Right renal pelvis (tissue), 4 donors: ENCODE measurements around the gene ADGRG1. TPM values are rescaled to one million over a fixed set of nuclear protein-coding genes. Genes with fewer than 3 reads are reported as not detected.
"Not testable (repeated sequence)": the region's sequence is repeated elsewhere in the genome, so short reads cannot be mapped to it uniquely, and the experiment has no call there.

Source experiments
- DNase-seq, 4 donors: peaks; one replicate each; pipeline ENCODE4 v3.0.0-alpha.2; 2013; ENCODE audit warnings: low read depth in 4 of 4, low spot score in 3 of 4, missing footprints in 1 of 4
- polyA plus RNA-seq, 4 donors: library from polyadenylated mRNA; unstranded; fragments of 120-200 nt; gene quantifications; one replicate each; pipeline ENCODE4 v1.2.1, GENCODE V29; 2013; ENCODE audit not compliant: insufficient read length in 4 of 4

Gene ADGRG1
- polyA plus RNA-seq, 4 donors = 83.3 to 89.7 (median 84.5) TPM

DNA sequence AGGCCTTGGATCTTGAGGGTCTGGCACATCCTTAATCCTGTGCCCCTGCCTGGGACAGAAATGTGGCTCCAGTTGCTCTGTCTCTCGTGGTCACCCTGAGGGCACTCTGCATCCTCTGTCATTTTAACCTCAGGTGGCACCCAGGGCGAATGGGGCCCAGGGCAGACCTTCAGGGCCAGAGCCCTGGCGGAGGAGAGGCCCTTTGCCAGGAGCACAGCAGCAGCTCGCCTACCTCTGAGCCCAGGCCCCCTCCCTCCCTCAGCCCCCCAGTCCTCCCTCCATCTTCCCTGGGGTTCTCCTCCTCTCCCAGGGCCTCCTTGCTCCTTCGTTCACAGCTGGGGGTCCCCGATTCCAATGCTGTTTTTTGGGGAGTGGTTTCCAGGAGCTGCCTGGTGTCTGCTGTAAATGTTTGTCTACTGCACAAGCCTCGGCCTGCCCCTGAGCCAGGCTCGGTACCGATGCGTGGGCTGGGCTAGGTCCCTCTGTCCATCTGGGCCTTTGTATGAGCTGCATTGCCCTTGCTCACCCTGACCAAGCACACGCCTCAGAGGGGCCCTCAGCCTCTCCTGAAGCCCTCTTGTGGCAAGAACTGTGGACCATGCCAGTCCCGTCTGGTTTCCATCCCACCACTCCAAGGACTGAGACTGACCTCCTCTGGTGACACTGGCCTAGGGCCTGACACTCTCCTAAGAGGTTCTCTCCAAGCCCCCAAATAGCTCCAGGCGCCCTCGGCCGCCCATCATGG is 35.7 kb downstream of the ADGRG1 start:
- no peak for DNase-seq

DNA sequence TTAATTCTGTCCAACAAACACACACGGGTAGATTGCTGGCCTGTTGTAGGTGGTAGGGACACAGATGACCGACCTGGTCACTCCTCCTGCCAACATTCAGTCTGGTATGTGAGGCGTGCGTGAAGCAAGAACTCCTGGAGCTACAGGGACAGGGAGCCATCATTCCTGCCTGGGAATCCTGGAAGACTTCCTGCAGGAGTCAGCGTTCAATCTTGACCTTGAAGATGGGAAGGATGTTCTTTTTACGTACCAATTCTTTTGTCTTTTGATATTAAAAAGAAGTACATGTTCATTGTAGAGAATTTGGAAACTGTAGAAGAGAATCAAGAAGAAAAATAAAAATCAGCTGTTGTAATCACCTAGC is 36.2 kb downstream of the ADGRG1 start:
- no peak for DNase-seq

DNA sequence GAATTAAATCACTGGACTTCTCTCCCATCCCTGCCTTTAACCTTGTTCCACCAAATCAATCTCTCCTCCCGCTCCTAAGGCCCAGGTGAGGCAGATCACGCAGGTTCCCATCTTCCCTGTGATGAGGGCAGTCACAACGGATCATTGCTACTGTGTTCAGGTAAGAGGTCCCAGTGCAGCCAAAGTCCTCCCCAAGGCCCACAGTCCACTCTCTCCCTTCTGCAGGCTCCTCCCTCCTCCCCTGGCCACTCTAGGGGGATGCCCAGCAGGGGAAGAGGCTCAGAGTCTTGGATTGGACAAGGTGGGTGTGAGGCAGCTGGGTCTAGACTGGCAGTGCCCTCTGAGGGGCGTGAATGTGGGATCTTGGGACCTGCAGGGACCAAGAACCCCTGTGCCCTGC is 37.1 kb downstream of the ADGRG1 start:
- DNase-seq = no peak

DNA sequence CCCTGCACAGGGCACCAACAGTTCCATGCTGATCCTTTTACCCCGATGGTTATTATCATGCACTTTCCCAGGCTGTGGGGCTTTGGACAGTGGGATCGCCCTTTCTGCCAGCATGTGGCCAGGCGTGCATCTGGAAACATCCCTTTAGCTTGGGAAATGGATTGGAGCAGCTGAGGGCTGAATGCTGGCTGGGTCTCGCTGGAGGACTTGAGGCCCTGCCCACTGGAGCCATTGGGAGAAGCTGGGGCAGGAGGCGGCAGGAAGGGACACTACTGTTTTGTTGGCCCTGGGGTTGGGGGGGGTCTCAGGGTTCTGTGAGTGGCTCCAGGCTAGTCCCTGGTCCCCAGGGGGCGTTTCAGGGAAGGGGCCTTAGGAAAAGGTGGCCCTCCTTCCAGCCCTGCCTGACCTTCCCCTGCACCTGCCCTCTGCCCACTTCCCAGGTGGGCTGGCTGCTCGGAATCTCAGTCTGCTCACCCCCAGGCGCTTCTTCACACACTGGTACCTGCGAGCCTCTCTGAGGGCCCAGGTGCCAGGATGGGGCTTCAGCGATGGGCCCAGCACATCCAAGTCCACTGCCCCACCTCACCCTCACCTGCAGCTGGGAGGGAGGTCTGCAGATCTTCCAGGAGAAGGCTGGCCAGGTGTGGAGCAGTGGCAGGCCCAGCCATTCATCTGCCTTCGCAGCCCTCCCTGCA is 38.1 kb downstream of the ADGRG1 start:
- no peak for DNase-seq

DNA sequence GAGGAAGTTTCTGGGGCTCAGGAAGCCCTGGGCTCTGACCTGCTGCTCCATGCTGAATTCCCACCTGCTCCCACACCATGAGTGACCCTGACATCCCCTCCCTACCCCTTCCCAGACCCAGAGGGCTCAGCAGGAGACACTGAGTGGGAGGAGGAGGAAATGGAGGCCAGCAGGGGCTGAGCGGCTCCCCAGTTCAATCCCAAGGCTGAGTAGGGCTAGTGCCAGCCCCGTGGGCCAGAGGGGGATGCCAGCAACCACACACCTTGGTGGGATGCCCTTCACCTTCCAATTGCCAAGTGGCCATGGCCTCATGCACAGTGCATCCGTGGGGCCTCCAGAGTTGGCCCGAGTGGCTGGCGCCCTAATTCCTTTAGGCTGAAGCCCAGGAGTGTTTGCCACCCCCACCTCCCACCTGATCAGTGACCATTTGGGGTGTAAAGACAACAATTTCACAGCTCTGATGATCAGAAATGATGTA is 38.7 kb downstream of the ADGRG1 start:
- no peak for DNase-seq

DNA sequence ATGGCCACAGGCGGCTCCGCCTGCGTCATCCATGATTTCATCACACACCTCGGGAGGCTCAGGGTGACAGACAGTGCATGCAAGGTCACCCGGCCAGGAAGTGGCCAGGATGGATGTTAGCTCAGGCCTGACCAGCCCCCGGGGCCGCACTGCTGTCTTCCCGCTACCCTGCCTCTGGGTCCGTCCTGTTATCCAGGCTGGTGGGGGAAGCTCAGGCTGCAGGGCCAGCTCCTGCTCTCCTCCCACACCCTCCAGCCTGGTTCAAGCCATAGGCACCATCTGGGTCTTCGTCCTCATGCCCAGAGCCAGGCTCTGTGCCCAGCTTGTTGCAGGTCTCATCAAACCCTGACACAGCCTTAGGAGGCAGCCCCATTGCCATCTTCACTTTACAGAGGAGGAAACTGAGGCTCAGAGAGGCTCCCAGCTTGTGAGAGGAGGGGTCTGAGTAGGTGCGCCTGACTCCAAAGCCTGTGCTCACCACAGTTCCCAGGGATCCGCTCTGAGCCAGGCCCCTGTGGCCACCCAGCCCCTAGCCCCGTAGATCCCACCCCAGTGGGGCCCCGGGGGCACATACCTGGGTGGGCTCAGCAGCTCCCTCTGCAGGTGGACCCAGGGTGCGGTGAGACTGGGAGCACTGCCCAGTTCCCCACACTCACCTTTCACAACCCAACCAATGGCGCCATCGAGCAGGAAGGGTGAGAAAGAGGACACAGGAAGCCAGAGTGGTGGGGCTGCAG is 39.3 kb downstream of the ADGRG1 start:
- DNase-seq = no peak

DNA sequence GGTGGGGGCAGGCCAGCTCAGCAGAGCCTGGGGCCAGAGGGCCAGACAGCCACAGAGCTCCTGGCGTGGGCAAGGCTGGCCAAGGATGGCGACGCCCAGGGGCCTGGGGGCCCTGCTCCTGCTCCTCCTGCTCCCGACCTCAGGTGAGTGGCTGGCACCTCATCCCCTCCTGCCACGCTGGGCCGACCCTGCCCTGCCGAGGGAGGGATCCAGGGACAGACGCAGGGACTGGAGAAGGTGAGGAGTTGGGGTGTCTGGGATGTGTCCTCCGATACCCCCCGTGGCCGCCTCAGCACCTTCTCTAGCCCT is 39.8 kb downstream of the ADGRG1 start, which contains the start of gene ADGRG3:
Gene ADGRG3, plus strand, starts transcription at position 44 of the 309 bp plus-strand sequence. Its CDS starts 42 bp downstream, at position 86.
- DNase-seq = no peak

DNA sequence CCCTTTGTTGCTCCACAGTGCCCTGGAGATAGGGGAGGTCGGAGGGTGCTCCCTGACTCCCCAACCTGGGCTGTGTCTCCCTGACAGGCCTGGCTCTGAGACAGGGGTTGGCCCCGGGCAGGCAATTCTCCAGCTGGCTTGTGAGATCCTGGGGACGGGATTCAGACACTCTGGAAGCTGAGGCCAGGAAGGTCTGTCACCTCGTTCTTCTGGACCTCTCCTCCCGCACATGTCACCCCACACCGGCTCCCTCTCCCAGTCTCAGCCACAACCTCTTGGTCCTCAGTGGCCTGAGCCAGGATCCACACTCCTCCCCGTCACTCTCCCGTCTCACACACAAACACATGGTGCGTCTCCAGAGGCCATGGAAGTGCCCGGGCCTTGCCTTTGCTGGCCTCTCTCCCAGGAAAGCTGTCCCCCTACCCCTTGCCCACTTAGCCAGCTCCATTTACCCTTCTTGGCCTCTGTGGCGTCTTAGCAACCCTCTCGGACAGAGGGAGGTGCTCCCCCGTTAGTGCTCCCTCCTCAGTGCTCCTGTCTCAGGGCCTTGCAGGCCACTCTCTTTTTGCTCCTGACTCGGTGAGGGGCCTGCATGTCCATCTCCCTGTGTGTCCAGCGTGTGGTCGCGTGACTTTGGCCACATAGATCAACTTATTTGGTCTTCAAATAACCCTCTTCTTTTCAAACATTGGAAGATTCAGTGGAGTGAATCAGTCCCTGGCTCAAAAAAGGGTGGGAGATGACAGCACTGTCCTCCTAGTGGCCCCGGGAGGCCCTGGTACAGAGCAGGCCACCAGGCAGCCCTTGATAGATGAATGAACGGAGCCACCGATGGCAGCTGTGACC is 40.4 kb downstream of the ADGRG1 start:
- DNase-seq = no peak

DNA sequence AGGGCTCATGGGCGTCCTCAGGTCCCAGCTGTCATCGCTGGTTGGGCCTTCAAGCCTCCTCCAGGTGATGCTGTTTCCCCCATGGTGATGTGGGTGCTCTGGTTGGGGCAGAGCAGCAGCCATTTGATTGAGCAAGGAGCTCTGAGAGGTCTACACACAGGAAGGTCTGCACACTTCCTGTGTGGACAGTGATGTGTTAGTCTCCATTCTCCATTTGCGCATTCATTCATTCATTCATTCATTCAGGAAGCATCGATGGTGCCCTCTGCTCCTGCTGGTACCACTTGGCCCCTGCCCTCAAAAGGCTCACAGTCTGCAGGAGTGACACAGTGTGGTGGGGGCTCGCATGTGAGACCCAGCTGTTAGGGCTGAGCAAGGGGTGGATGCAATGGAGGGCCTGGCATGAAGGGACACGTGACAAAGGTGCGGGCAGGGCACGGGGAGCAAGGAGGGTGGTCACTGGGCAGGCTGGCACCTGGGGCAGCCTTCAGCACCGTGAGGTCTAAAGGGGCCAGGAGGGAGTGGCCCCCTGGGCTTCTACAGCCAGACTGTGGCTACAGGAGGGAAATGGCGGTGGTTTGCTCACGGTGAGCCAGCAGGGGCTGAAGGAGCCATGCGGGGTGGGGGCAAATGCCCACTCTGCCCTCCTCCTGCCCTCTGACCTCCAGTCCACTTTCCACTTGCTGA is 41.2 kb downstream of the ADGRG1 start:
- no peak for DNase-seq

DNA sequence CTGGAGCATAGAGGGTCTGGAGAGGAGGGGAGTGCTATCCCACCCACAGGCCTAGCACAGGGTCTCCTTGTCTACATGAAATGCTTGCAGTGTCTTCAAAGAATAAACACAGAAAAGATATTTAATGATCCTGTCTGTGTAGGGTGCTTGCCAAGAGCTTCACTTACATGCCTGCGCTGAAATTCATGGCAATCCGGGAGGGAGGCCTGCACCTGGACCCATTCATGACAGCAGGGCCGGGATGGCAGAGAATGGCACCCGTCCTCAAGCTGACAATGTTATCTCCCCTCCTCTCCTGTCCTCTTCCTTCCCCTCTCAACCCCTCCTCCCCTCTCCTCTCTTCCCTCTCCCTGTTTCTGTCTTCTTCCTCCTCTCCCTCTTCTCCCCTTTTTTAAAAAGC is 41.8 kb downstream of the ADGRG1 start:
- no peak for DNase-seq

DNA sequence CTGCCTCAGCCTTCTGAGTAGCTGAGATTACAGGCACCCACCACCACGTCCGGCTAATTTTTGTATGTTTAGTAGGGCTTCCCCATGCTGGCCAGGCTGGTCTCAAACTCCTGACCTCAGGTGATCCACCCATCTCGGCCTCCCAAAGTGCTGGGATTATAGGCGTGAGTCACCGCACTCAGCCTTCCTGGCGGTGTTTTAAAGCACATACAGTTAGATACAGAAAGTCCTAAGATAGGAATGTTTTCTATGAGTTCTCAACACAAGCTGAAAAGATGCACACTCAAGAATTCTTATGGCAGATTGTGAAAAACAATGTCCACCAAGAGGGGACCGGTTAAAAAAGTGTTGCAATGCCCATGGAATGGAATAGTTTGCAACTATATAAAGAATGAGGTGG is 43.0 kb downstream of the ADGRG1 start:
- DNase-seq = not testable (repeated sequence)

DNA sequence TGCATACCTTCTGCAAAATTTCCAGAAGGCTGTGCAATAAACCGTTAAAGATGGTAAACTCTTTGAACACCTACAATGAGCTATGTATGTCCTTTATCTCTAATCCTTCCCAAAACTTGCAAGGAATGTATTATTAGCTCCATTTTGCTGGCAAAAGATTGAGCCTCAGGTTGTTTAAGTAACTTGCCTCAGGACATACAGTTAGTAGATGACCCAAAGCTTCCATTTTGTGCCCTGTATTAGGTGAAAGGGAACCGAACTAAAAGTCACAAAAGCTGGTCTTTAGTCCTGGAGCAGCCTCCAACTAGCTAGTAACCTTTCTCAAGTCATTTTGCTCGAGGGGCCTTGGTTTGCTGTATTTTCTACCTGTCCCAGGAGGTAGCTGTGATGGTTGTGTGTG is 44.0 kb downstream of the ADGRG1 start:
- DNase-seq = no peak

DNA sequence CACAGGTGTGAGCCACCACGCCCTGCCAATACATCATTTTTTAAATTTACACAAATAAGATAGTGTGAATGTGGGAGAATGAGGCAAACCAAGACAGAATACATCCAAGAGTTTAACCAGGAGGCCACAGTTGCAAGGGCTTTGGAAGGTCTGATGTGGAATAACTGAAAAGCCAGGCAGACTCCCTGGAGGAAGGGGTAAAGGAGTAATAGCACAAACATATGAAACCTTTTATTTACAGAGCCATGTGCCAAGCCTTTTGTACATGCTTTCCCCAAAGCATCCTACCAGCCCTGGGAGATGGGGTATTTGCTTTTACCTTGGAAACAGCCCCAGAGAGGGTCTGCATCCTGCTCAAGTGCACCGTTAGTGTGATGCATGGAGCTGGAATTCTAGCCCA is 44.4 kb downstream of the ADGRG1 start:
- no peak for DNase-seq

DNA sequence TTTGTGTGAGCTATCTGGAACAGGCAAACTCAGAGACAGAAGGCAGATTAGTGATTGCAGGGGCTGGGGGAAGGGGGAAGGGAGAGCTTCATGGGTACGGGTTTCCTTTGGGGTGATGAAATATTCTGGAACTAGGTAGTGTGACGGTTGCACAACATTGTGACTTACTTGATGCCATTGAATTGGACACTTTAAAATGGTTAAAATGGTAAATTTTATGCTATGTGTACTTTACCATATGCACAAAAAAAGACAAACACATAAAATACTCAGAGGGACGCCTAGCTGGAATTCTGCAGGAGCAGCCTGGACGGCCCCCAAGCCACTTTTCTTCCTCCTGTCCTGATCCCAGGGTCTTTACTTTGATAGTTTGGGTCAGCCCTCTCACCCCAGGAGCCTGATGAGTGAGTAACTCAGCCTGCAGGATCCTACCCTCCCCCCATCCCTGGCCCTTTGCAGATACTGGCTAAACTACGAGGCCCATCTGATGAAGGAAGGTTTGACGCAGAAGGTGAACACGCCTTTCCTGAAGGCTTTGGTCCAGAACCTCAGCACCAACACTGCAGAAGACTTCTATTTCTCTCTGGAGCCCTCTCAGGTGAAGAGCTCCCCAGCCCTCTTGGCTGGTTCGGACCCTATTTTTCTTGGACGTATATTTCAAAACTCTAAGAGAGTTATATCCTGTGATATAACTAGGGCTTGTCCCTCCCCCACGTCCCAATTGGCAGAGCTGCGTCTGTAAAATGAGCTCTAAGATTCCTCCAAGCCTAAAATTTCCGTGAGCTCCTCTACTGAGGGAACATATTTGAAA is 47.5 kb downstream of the ADGRG1 start:
- no peak for DNase-seq

DNA sequence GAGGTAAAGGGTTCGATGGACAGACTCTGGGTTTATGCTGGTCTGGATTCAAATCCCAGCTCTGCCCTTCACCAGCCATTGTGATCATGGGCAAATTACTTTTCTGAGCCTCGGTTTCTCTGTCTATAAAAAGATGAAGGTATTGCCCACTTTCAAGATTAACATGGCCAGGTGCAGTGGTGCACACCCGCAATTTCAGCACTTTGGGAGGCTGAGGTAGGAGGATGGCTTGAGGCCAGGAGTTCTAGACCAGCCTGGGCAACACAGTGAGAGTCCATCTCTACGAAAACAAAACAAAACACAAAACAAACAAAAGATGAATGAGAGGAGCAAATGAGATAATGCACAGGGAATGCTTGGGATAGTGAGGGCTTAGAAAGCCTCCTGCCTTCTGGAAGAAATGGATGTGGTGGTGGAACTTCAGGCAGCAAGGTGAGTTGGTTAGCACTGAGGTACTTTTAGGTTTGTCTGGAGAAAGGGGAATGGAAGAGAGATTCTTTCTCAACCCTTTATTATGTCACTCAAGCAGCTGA is 48.2 kb downstream of the ADGRG1 start:
- no peak for DNase-seq

DNA sequence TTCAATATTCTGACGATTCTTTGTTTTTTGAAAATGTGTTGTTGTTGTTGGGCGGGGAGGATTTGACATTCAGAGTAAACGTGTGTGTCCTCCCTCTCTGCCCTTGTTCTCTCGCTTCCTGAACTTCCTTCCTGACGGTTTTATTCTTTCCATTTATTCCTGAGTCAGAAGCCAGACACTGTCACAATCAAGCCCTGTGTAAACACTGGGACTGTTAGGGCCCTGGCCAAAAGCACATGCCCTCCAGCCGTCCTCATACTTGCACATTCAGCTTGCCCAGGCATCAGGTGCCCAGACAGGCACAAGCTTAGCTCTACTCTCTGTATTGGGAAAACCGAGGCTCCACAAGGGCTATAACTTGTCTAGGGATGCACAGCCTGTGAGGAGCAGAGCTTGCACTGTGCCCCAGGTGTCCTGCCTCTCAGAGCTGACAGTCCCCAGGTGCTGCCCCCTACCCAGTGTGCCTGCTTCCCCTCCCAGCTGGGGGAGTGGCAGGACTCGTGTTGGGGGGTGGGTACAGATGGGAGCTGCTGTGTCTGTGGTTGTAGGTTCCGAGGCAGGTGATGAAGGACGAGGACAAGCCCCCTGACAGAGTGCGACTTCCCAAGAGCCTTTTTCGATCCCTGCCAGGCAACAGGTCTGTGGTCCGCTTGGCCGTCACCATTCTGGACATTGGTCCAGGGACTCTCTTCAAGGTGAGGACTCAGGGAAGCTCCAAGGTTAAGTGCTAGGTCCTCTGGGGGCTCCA is 49.4 kb downstream of the ADGRG1 start:
- DNase-seq = no peak

DNA sequence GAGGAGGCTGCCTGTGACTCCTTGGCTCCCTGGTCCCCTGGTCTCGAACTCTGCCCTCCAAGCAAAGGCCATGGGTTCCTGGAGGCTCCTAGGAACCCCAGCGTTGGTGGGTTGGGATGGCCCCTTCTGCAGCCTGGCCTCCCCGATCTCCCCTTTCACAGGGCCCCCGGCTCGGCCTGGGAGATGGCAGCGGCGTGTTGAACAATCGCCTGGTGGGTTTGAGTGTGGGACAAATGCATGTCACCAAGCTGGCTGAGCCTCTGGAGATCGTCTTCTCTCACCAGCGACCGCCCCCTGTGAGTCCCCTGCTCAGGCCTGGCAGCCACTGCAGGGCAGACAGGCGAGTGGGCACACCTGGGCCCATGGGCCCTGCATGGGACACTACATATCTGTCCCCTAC is 50.6 kb downstream of the ADGRG1 start:
- no peak for DNase-seq

DNA sequence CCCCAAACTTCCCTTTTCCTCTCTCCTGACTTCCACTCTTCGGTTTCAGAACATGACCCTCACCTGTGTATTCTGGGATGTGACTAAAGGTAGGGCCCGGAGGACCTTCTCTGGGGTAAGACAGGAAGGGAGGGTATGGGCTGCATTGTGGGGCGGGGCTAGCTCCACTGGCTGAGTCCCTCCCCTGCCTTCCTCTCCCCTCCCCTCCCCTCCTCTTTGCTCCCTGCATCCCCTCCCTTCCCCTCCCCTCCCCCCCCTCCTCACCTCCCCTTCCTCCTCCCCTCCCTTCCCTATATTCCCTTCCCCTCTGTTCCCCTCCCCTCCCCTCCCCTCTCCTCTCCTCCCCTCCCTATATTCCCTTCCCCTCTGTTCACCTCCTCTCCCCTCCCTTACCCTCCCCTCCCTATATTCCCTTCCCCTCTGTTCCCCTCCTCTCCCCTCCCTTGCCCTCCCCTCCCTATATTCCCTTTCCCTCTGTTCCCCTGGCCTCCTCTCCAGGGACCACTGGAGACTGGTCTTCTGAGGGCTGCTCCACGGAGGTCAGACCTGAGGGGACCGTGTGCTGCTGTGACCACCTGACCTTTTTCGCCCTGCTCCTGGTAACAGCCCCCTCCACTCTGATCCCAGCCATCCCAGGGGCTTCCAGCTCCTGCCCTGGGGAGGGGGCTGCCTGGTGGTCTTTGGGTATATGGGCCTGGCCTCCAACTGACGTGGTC is 51.5 kb downstream of the ADGRG1 start:
- DNase-seq = no peak
